Gastroesophageal sphincter (tissue), 4 donors: ENCODE measurements around the gene PLA2G3. TPM values are rescaled to one million over a fixed set of nuclear protein-coding genes. Genes with fewer than 3 reads are reported as not detected.

Experiments
- ATAC-seq: fragments of 150-250 bp; one replicate; pipeline ENCODE4 v1.9.1; 2016; ENCODE audit warnings: mild to moderate bottlenecking, moderate library complexity
- H3K27ac ChIP-seq, 4 donors: fragments of 200-600 bp; sonication (generic) in 3 of 4; 1 replicate in 3 of 4; 2 replicates in 1 of 4; pipeline ENCODE4 v1.5.1; 2016 to 2019
- H3K27me3 ChIP-seq: fragments of 200-600 bp; sonication (generic); one replicate; pipeline ENCODE4 v1.5.1; 2019
- H3K36me3 ChIP-seq, 2 donors: fragments of 200-600 bp; sonication (generic); one replicate each; pipeline ENCODE4 v1.5.1; 2019; ENCODE audit warnings: control low read depth in 1 of 2
- H3K4me1 ChIP-seq, 3 donors: fragments of 200-600 bp; sonication (generic); 1 replicate in 2 of 3; 2 replicates in 1 of 3; pipeline ENCODE4 v1.5.1; 2016 to 2019; ENCODE audit warnings: control low read depth in 2 of 3
- H3K4me3 ChIP-seq, 2 donors: fragments of 200-600 bp; sonication (generic); one replicate each; pipeline ENCODE4 v1.5.1; 2019; ENCODE audit warnings: mild to moderate bottlenecking in 1 of 2, moderate library complexity in 1 of 2
- H3K9me3 ChIP-seq, 3 donors: fragments of 200-600 bp; sonication (generic); one replicate each; pipeline ENCODE4 v1.5.1; 2017 to 2019; ENCODE audit warnings: control low read depth in 2 of 3
- EP300 ChIP-seq: sonication (generic); formaldehyde crosslinking; IDR thresholded peaks from one replicate; pipeline ENCODE4 v1.6.1; 2017; ENCODE audit warnings: antibody characterized with exemption, mild to moderate bottlenecking
- POLR2A ChIP-seq, 2 donors: fragments of 450-650 bp; IDR thresholded peaks; one replicate each; pipeline ENCODE4 v1.6.1; 2017; ENCODE audit warnings: antibody characterized with exemption in 2 of 2, mild to moderate bottlenecking in 2 of 2, moderate library complexity in 1 of 2
- POLR2AphosphoS5 ChIP-seq: sonication (generic); formaldehyde crosslinking; IDR thresholded peaks from one replicate; pipeline ENCODE4 v1.6.1; 2017; ENCODE audit warnings: antibody characterized with exemption
- WGBS, 2 donors: methylation state at CpG; one replicate each; pipeline ENCODE4 v1.1.5; 2018; ENCODE audit warnings: low coverage in 1 of 2; 5-methylcytosine and 5-hydroxymethylcytosine counted together
- total RNA-seq, 4 donors: library from RNA; depleted of rRNA; stranded (reverse); fragments of >200 nt; gene quantifications; one replicate each; pipeline ENCODE4 v1.1.0, GENCODE V29; 2016
- TF ChIP-seq, protein P1 (sequence below), 4 experiments: fragments of 200-600 bp in 2 of 4; fragments of 450-650 bp in 2 of 4; sonication (generic) in 1 of 4; IDR thresholded peaks; one replicate each; pipeline ENCODE4 v1.5.1; 2017 to 2019; ENCODE audit warnings: antibody characterized with exemption in 4 of 4, mild to moderate bottlenecking in 2 of 4, moderate library complexity in 2 of 4

The PLA2G3 gene
- total RNA-seq, 4 donors from 2014 or later: 0.12 to 0.47 (median 0.22) TPM; not detected in 1

DNA sequence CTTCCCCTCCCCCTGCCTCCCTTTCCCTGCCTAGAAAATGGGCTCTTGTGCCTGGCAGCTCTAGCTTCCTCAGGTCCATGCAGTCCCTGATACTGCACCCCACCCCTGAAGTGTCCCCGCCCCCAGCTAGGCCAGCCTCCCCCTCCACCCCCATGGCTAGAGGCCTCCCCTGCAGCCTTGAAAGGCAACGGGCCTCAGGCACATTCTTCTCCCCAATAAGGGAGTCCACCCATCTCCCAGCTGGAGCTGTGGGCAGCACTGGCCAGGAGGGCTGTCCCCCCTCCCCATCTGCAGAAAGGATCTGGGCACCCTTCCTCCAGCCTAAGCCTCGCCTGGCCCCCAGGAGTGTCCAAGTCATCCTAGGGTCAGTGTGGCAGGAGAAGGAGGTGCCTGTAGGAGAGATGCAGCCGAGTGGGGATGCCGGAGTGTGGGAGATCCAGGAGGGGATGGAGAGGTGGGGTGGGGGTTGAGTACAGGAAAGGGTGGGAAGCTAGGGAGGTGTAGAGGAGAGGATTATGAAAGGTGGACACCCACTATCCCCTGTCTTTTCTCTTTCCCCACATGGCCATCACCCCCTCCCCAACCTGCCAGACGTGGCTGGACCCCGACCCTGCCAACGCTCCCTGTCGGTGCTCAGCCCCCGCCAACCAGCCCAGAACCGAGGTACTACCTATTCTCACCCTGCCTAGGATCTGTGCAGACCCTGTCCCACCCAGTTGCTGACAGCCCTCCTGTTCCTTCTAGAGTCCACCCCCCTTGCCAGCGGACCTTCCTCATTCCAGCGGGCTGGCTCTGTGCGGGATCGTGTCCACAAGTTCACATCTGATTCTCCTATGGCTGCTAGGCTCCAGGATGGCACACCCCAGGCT lies 49.9 kb downstream of the PLA2G3 start:
- peaks cover 0 to 87% of the 10 kb centered on the region in 2 donors for H3K36me3 ChIP-seq
- ATAC-seq: peak; percentile 77
- H3K9me3 ChIP-seq: no peaks in the 10 kb centered on the region
- WGBS, 2 donors: 5 to 25% methylated on average over 4 to 8 of the region's 15 CpGs
- TF ChIP-seq, protein P1, sequence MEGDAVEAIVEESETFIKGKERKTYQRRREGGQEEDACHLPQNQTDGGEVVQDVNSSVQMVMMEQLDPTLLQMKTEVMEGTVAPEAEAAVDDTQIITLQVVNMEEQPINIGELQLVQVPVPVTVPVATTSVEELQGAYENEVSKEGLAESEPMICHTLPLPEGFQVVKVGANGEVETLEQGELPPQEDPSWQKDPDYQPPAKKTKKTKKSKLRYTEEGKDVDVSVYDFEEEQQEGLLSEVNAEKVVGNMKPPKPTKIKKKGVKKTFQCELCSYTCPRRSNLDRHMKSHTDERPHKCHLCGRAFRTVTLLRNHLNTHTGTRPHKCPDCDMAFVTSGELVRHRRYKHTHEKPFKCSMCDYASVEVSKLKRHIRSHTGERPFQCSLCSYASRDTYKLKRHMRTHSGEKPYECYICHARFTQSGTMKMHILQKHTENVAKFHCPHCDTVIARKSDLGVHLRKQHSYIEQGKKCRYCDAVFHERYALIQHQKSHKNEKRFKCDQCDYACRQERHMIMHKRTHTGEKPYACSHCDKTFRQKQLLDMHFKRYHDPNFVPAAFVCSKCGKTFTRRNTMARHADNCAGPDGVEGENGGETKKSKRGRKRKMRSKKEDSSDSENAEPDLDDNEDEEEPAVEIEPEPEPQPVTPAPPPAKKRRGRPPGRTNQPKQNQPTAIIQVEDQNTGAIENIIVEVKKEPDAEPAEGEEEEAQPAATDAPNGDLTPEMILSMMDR (IDR thresholded peaks at IDR 0.05): no peak
- TF ChIP-seq POLR2A (IDR thresholded peaks at IDR 0.05) (peak; percentile 16 to 29), POLR2AphosphoS5 (peak; percentile 95), EP300 (no peak)
- no peaks in the 10 kb centered on the region for H3K27me3 ChIP-seq
- peak overlapping the region; percentile 41 to 65 for H3K4me3 ChIP-seq
- H3K4me1 ChIP-seq: peaks cover 0 to 100% (median 43%) of the 10 kb centered on the region in 3 donors
- peak overlapping the region; percentile 86 to 100 (median 98) for H3K27ac ChIP-seq

- peaks cover 0 to 77% of the 10 kb centered on the region in 2 donors for H3K36me3 ChIP-seq
- WGBS, 2 donors: 0% methylated on average over 1 of the region's 9 CpGs; no CpG with 5 or more reads in 1 of the 2 donors
- TF ChIP-seq, protein P1 (IDR thresholded peaks at IDR 0.05): peak in 3 of 4 experiments; percentile 92 to 95 (median 94)
- TF ChIP-seq EP300: no peak
- no peak for TF ChIP-seq POLR2A (IDR thresholded peaks at IDR 0.05)
- TF ChIP-seq POLR2AphosphoS5: peak; percentile 66
- no peaks in the 10 kb centered on the region for H3K9me3 ChIP-seq
- no peaks in the 10 kb centered on the region for H3K27me3 ChIP-seq
- peak overlapping the region in 1 of 2 donors; percentile 65 for H3K4me3 ChIP-seq
- no peak for ATAC-seq
- H3K4me1 ChIP-seq: peaks cover 0 to 98% (median 44%) of the 10 kb centered on the region in 3 donors
- H3K27ac ChIP-seq: peak overlapping the region; percentile 73 to 100 (median 98)
Observed at GRCh38 chr22:31089160-31090100, 50.9 kb downstream of the PLA2G3 start.

- peaks cover 0 to 66% of the 10 kb centered on the region in 2 donors for H3K36me3 ChIP-seq
- ATAC-seq: no peak
- peak overlapping the region; percentile 73 to 100 (median 98) for H3K27ac ChIP-seq
Observed at GRCh38 chr22:31088233-31088986, 51.9 kb downstream of the PLA2G3 start.

DNA sequence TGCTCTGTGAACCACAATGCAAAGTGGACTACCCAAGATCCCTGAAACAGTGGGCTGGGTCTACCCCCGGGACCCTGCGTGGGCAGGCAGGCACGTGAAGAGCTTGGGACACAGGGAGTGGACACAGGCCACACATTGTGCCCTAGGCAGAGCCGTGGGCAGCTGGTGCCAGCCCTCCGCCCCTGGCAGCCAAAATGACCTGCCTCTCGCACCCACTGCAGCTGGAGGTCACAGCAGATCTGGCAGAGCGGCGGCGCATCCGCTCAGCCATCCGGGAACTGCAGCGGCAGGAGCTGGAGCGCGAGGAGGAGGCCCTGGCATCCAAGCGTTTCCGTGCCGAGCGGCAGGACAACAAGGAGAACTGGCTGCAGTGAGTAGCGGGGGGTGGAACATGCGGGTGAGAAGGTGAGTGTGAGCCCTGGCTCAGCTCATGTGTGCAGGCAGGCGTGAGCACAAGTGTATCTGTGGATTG lies 52.5 kb downstream of the PLA2G3 start:
- Histone ChIP-seq H3K9me3 (no peaks in the 10 kb centered on the region), H3K27me3 (no peaks in the 10 kb centered on the region), H3K4me3 (peak overlapping the region in 1 of 2 donors; percentile 65), H3K4me1 (peaks cover 0 to 98% (median 57%) of the 10 kb centered on the region in 3 donors), H3K36me3 (peaks cover 0 to 60% of the 10 kb centered on the region in 2 donors), H3K27ac (peak overlapping the region; percentile 89 to 100 (median 98))
- WGBS, 2 donors: no CpG with 5 or more reads among the region's 21 CpGs
- TF ChIP-seq POLR2A (IDR thresholded peaks at IDR 0.05) (no peak), POLR2AphosphoS5 (peak; percentile 54)
- ATAC-seq: no peak

More at GRCh38 chr22:31088233-31088986, 51.9 kb downstream of the PLA2G3 start:
- H3K4me3 ChIP-seq: peak overlapping the region in 1 of 2 donors; percentile 65
- H3K9me3 ChIP-seq: no peaks in the 10 kb centered on the region
- TF ChIP-seq POLR2AphosphoS5: no peak
- no peak for TF ChIP-seq EP300
- TF ChIP-seq POLR2A (IDR thresholded peaks at IDR 0.05): no peak
- TF ChIP-seq, protein P1 (IDR thresholded peaks at IDR 0.05): no peak
- 53 to 72% methylated on average over 6 to 10 of the region's 26 CpGs for whole genome bisulfite sequencing, 2 donors
- no peaks in the 10 kb centered on the region for H3K27me3 ChIP-seq
- H3K4me1 ChIP-seq: peaks cover 0 to 98% (median 54%) of the 10 kb centered on the region in 3 donors
